ENCODE data around the gene SPANXA1. TPM values are rescaled to one million over a fixed set of nuclear protein-coding genes. Genes with fewer than 3 reads are reported as not detected.
"Not testable (repeated sequence)": the region's sequence is repeated elsewhere in the genome, so short reads cannot be mapped to it uniquely, and the experiment has no call there.

SPANXA1 gene, protein sequence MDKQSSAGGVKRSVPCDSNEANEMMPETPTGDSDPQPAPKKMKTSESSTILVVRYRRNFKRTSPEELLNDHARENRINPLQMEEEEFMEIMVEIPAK
- polyA plus RNA-seq (2011; rRNA removed) (not detected in 2 replicates), polyA plus RNA-seq (2017; fragmentation: RNase III; extraction: RNeasy Plus Mini Kit Qiagen cat#74134 plus additional on column Dnase treatment) (0.18 TPM in 1 of 3 replicates, not detected in the others), polyA minus RNA-seq (2011; rRNA and poly(A)+ RNA removed) (not detected in 2 replicates)
- polyA plus RNA-seq (2012; cell fraction: cytosol; rRNA removed) = 0.65 TPM in 1 of 2 replicates, not detected in the other
- polyA plus RNA-seq (2012; cell fraction: nucleus; rRNA removed) = 0.19 TPM in 1 of 2 replicates, not detected in the other

DNA sequence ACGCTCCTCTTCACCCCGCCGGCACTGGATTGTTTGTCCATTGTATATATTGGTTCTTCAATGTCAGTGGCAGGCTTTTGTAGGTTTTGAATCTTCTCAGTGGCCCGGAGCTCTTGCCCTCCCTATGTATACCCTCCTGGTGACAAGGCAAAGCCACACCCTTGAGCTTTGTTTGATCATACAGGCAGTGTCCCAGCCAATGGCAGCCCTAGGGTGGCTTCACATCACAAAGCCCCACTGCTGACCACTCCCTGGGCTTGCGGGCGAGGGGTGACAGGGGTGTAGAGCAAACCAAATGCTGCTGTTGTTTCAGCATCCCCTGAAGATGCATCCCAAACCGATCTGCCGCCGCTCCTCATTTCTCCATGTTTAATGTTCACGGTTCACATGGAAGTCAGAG, at the start of gene SPANXA1:
TSS of gene SPANXA1 (minus strand) at position 101 of the 400 bp plus-strand sequence. CDS start at position 41, 60 bp downstream.
- H3K9me3 ChIP-seq; CTCF ChIA-PET; POLR2A ChIA-PET; H3K4me1 ChIP-seq; H3K4me2 ChIP-seq; H3K27ac ChIP-seq; DNase-seq (ENCODE audit: low read depth in 1 of 2, low spot score in 1 of 2); ATAC-seq; H3K4me3 ChIP-seq; FAIRE-seq: not testable (repeated sequence)
- WGBS (ENCODE audit: missing lambda C conversion rate) = no CpG with 5 or more reads among the region's 10 CpGs

- ChIA-PET POLR2A (no interaction called here), CTCF (no interaction called here)
- H3K4me1 ChIP-seq = no peaks in the 10 kb centered on the region
- DNase-seq (ENCODE audit: low read depth in 1 of 2, low spot score in 1 of 2) (no peak), FAIRE-seq (no peak), ATAC-seq (no peak)
- no peaks in the 10 kb centered on the region for H3K9me3 ChIP-seq
- no peak overlapping the region for H3K27ac ChIP-seq
- H3K4me2 ChIP-seq = no peak overlapping the region
- TF ChIP-seq FOSL2 (IDR thresholded peaks at IDR 0.05) (no peak), FOSL2 (CRISPR knock-in tag; IDR thresholded peaks at IDR 0.05) (peak; percentile 66; the same call in 1 of the 2 replicates), PHF8 (IDR thresholded peaks at IDR 0.05; ENCODE audit: borderline replicate concordance, low read depth) (no peak)
- H3K4me3 ChIP-seq = no peak overlapping the region
Measured at GRCh38 chrX:141632124-141632523, 47.6 kb upstream of the SPANXA1 start.

- no peak overlapping the region for H3K4me2 ChIP-seq
- H3K4me1 ChIP-seq = no peaks in the 10 kb centered on the region
- 73% methylated on average over 2 of the region's 2 CpGs for WGBS (ENCODE audit: missing lambda C conversion rate)
- CTCF ChIA-PET = no interaction called here
- POLR2A ChIA-PET = no interaction called here
- H3K4me3 ChIP-seq = no peak overlapping the region
- FAIRE-seq (no peak), DNase-seq (ENCODE audit: low read depth in 1 of 2, low spot score in 1 of 2) (no peak), ATAC-seq (no peak)
- no peaks in the 10 kb centered on the region for H3K9me3 ChIP-seq
- TF ChIP-seq FOSL2 (IDR thresholded peaks at IDR 0.05) = no peak
- no peak for TF ChIP-seq FOSL2 (CRISPR knock-in tag; IDR thresholded peaks at IDR 0.05)
- H3K27ac ChIP-seq = no peak overlapping the region
Measured at GRCh38 chrX:141619336-141619735, 34.8 kb upstream of the SPANXA1 start.

GRCh38 chrX:141609111-141609510, 24.6 kb upstream of the SPANXA1 start:
- TF ChIP-seq KDM1A (IDR thresholded peaks at IDR 0.05; ENCODE audit: low read depth) (no peak), MAZ (IDR thresholded peaks at IDR 0.05; ENCODE audit: borderline replicate concordance, low read depth, low read length) (no peak)
- H3K9me3 ChIP-seq = no peaks in the 10 kb centered on the region
- no peak overlapping the region for H3K4me2 ChIP-seq
- ChIA-PET POLR2A (no interaction called here), CTCF (no interaction called here)
- WGBS (ENCODE audit: missing lambda C conversion rate) = 100% methylated on average over 1 of the region's 1 CpG
- no peak for DNase-seq (ENCODE audit: low read depth in 1 of 2, low spot score in 1 of 2)
- H3K4me1 ChIP-seq = no peaks in the 10 kb centered on the region
- H3K4me3 ChIP-seq = no peak overlapping the region
- peak; percentile 76 for FAIRE-seq
- H3K27ac ChIP-seq = no peak overlapping the region
- no peak for ATAC-seq

DNA sequence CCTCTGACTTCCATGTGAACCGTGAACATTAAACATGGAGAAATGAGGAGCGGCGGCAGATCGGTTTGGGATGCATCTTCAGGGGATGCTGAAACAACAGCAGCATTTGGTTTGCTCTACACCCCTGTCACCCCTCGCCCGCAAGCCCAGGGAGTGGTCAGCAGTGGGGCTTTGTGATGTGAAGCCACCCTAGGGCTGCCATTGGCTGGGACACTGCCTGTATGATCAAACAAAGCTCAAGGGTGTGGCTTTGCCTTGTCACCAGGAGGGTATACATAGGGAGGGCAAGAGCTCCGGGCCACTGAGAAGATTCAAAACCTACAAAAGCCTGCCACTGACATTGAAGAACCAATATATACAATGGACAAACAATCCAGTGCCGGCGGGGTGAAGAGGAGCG, 4.9 kb upstream of the SPANXA1 start, which contains the start of gene SPANXA2:
TSS of gene SPANXA2 (plus strand) at position 301 of the 400 bp plus-strand sequence. CDS start at position 361, 60 bp downstream.
- H3K9me3 ChIP-seq; CTCF ChIA-PET; POLR2A ChIA-PET; H3K4me2 ChIP-seq; H3K4me3 ChIP-seq; DNase-seq (ENCODE audit: low read depth in 1 of 2, low spot score in 1 of 2); H3K4me1 ChIP-seq; ATAC-seq; H3K27ac ChIP-seq; FAIRE-seq: not testable (repeated sequence)
- WGBS (ENCODE audit: missing lambda C conversion rate) = no CpG with 5 or more reads among the region's 10 CpGs

DNA sequence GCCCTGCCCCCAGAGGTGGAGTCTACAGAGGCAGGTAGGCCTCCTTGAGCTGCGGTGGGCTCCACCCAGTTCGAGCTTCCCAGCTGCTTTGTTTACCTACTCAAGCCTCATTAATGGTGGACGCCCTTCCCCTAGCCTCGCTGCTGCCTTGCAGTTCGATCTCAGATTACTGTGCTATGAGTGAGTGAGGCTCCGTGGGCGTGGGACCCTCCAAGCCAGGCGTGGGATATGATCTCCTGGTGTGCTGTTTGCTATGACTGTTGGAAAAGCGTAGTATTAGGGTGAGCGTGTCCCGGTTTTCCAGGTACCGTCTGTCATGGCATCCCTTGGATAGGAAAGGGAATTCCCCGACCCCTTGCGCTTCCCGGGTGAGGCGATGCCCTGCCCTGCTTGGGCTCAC, 42.0 kb downstream of the SPANXA1 start:
- POLR2A ChIA-PET; H3K4me1 ChIP-seq; DNase-seq (ENCODE audit: low read depth in 1 of 2, low spot score in 1 of 2); ATAC-seq; H3K4me3 ChIP-seq; H3K9me3 ChIP-seq; CTCF ChIA-PET; H3K4me2 ChIP-seq; H3K27ac ChIP-seq; FAIRE-seq: not testable (repeated sequence)
- WGBS (ENCODE audit: missing lambda C conversion rate) = 69% methylated on average over 4 of the region's 16 CpGs

Other genes starting within 250 kb of the SPANXA1 start
- gene SPANXA2, start 5.0 kb upstream of the SPANXA1 start, polyA plus RNA-seq (2011; rRNA removed) = not detected in 2 replicates
- gene SPANXA2, start 5.0 kb upstream of the SPANXA1 start, polyA plus RNA-seq (2017; fragmentation: RNase III; extraction: RNeasy Plus Mini Kit Qiagen cat#74134 plus additional on column Dnase treatment) = 0.18 to 0.49 TPM in 2 of 3 replicates, not detected in the other
- gene SPANXD, start 114.0 kb upstream of the SPANXA1 start, polyA plus RNA-seq (2011; rRNA removed) = not detected in 2 replicates
- gene SPANXD, start 114.0 kb upstream of the SPANXA1 start, polyA plus RNA-seq (2017; fragmentation: RNase III; extraction: RNeasy Plus Mini Kit Qiagen cat#74134 plus additional on column Dnase treatment) = 0.24 to 0.37 TPM in 2 of 3 replicates, not detected in the other

Data from A549 (cell line).